PC-3 (cell line): Measurements from ENCODE around the gene ATPAF1.

Experiments used
- EZH2 ChIP-seq: fragments of 300-600 bp; sonication (generic); IDR thresholded peaks from one replicate; pipeline ENCODE4 v1.6.1; 2017; ENCODE audit warnings: antibody characterized with exemption, mild to moderate bottlenecking, low read length; ENCODE audit not compliant: unreplicated experiment
- TF ChIP-seq, protein P1 (sequence below): fragments of 300-600 bp; sonication (generic); conservative IDR thresholded peaks from 2 replicates; pipeline ENCODE4 v1.5.1; 2017; ENCODE audit warnings: antibody characterized with exemption, low read depth, mild to moderate bottlenecking, low read length

DNA sequence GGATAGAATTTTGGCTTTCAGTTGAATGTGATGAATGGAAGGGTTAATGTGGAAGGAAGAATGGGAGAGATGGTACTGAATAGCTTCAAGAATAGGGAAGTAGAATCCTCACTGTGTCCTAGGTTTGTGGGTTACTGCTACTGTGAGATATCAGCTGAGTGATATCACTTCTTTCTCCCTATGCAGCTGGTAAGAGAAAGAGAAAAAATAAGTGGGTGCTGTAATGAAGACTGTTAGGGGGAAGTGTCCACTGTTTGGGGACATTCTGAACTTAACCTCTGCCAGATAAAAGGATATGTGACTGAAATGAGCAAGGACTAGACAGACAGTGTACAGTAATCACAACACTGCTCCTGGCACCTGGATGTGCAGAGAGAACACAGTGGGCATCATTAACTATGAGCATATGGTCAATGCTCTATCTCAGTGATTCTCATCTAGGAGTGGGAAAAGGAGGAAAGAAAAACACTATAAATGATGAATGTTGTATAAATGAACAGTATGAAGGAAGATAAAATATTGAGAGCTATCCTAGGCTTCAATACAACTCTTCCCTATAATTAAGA is 26.0 kb downstream of the ATPAF1 start:
- TF ChIP-seq EZH2 = no peak
- TF ChIP-seq, protein P1, sequence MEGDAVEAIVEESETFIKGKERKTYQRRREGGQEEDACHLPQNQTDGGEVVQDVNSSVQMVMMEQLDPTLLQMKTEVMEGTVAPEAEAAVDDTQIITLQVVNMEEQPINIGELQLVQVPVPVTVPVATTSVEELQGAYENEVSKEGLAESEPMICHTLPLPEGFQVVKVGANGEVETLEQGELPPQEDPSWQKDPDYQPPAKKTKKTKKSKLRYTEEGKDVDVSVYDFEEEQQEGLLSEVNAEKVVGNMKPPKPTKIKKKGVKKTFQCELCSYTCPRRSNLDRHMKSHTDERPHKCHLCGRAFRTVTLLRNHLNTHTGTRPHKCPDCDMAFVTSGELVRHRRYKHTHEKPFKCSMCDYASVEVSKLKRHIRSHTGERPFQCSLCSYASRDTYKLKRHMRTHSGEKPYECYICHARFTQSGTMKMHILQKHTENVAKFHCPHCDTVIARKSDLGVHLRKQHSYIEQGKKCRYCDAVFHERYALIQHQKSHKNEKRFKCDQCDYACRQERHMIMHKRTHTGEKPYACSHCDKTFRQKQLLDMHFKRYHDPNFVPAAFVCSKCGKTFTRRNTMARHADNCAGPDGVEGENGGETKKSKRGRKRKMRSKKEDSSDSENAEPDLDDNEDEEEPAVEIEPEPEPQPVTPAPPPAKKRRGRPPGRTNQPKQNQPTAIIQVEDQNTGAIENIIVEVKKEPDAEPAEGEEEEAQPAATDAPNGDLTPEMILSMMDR = no peak
